ENCODE results near the gene ZNF787.
"Not testable (repeated sequence)": the region's sequence is repeated elsewhere in the genome, so short reads cannot be mapped to it uniquely, and the experiment has no call there.

ZNF787 gene

GRCh38 chr19:56099638-56100539 lies 21.2 kb downstream of the ZNF787 start:
- no peaks in the 10 kb centered on the region for H3K27me3 ChIP-seq (ENCODE audit: insufficient read depth, poor library complexity, severe bottlenecking)
- H3K4me3 ChIP-seq (replicated peaks; ENCODE audit: insufficient read depth, low read length) = no peak overlapping the region
- DNase-seq (ENCODE audit: low read depth in 1 of 2, low spot score in 1 of 2) = no peak
- H3K27ac ChIP-seq (replicated peaks) = no peak overlapping the region
- TF ChIP-seq CTCF (IDR thresholded peaks at IDR 0.05; ENCODE audit: insufficient read depth, low read length) = no peak
- TF ChIP-seq POLR2AphosphoS5 (IDR thresholded peaks at IDR 0.05; ENCODE audit: low read depth) = peak; percentile 3; the same call in 1 of the 2 replicates
- TF ChIP-seq SPI1 (IDR thresholded peaks at IDR 0.05; ENCODE audit: borderline replicate concordance, low read depth) = no peak

- no peak for DNase-seq (ENCODE audit: low read depth in 1 of 2, low spot score in 1 of 2)
- no peak overlapping the region for H3K4me3 ChIP-seq (replicated peaks; ENCODE audit: insufficient read depth, low read length)
- no peaks in the 10 kb centered on the region for H3K27me3 ChIP-seq (ENCODE audit: insufficient read depth, poor library complexity, severe bottlenecking)
- H3K27ac ChIP-seq (replicated peaks) = no peak overlapping the region
- no peak for TF ChIP-seq POLR2AphosphoS5 (IDR thresholded peaks at IDR 0.05; ENCODE audit: low read depth)
- TF ChIP-seq CTCF (IDR thresholded peaks at IDR 0.05; ENCODE audit: insufficient read depth, low read length) = no peak
- no peak for TF ChIP-seq SPI1 (IDR thresholded peaks at IDR 0.05; ENCODE audit: borderline replicate concordance, low read depth)
- TF ChIP-seq REST (IDR thresholded peaks at IDR 0.05; ENCODE audit: insufficient replicate concordance, low read depth) = no peak
- no peak for TF ChIP-seq GABPA (IDR thresholded peaks at IDR 0.05; ENCODE audit: low read depth)
Observed at GRCh38 chr19:56098731-56099568, 22.1 kb downstream of the ZNF787 start.

GRCh38 chr19:56098237-56098636 lies 22.9 kb downstream of the ZNF787 start:
- not testable (repeated sequence) for H3K27me3 ChIP-seq (ENCODE audit: insufficient read depth, poor library complexity, severe bottlenecking); H3K27ac ChIP-seq (replicated peaks); H3K4me3 ChIP-seq (replicated peaks; ENCODE audit: insufficient read depth, low read length); DNase-seq (ENCODE audit: low read depth in 1 of 2, low spot score in 1 of 2)

GRCh38 chr19:56097776-56098175 lies 23.3 kb downstream of the ZNF787 start:
- no peak for TF ChIP-seq POLR2AphosphoS5 (IDR thresholded peaks at IDR 0.05; ENCODE audit: low read depth)
- no peak for TF ChIP-seq CTCF (IDR thresholded peaks at IDR 0.05; ENCODE audit: insufficient read depth, low read length)
- TF ChIP-seq REST (IDR thresholded peaks at IDR 0.05; ENCODE audit: insufficient replicate concordance, low read depth) = no peak
- no peak for TF ChIP-seq GABPA (IDR thresholded peaks at IDR 0.05; ENCODE audit: low read depth)
- no peak for TF ChIP-seq SPI1 (IDR thresholded peaks at IDR 0.05; ENCODE audit: borderline replicate concordance, low read depth)
- no peak overlapping the region for H3K27ac ChIP-seq (replicated peaks)
- H3K4me3 ChIP-seq (replicated peaks; ENCODE audit: insufficient read depth, low read length) = no peak overlapping the region
- no peak for DNase-seq (ENCODE audit: low read depth in 1 of 2, low spot score in 1 of 2)
- no peaks in the 10 kb centered on the region for H3K27me3 ChIP-seq (ENCODE audit: insufficient read depth, poor library complexity, severe bottlenecking)
